HG03095 (cell line): ENCODE measurements around the gene PIK3R1.

Experiments
- ATAC-seq: cut with Tn5 transposase; IDR thresholded peaks from one replicate; pipeline ENCODE4 v1.9.1; 2021; ENCODE audit warnings: moderate library complexity; ENCODE audit not compliant: unreplicated experiment

PIK3R1 gene

GRCh38 chr5:68319706-68320412 lies 104.3 kb downstream of the PIK3R1 start:
- ATAC-seq = no peak

DNA sequence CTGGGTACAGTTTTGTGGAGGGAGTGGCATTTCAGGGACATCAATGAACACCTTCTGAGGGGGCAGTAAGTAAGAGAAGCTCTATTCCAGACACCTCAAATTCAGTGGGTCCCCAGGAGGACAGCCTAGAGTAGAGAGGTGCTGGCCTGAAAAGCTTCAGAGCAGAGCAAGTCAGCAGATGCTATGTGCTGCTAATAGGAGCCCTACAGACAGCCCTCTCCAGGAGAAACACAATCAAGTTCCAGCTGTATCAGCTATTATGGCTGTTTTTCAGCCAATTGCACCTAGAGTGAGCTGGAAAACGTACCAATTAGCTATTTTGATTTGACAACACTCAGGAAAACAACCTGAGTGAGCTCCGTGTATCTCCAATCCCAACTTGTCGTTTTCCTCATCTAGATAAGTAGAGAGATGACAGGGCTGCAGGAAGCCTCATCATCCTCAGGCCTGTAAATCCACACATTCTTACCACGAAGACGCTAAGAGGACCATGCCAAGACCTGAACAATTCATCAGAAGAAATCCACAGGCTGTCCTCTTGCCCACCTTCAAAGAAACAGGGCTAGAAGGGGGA lies 104.9 kb downstream of the PIK3R1 start:
- ATAC-seq = no peak

GRCh38 chr5:68325065-68325580 lies 109.6 kb downstream of the PIK3R1 start:
- ATAC-seq = no peak

- no peak for ATAC-seq
Measured at GRCh38 chr5:68329554-68330255, 114.1 kb downstream of the PIK3R1 start.

- no peak for ATAC-seq
Measured at GRCh38 chr5:68330574-68330973, 115.0 kb downstream of the PIK3R1 start.

- no peak for ATAC-seq
Measured at GRCh38 chr5:68331192-68332079, 115.9 kb downstream of the PIK3R1 start.

GRCh38 chr5:68332080-68332451 lies 116.5 kb downstream of the PIK3R1 start:
- no peak for ATAC-seq

DNA sequence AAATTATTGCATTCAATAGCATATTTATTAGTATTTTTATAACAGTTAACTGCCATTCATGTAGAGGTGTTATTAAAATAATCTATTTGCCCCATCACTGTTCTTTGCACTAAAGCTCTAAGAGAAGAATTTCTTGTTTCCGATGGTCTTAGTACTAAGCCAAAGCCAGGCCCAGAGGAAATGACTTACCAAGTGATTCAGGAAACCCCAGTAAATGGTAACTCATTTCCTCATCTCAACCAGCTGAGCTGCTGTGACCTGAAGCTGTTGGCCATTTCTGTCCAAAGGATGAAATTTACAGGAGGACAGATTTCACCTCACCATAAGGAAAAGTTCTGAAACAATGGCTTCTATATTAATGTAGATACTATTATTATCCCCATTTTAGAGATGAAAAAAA lies 117.0 kb downstream of the PIK3R1 start:
- ATAC-seq = no peak

DNA sequence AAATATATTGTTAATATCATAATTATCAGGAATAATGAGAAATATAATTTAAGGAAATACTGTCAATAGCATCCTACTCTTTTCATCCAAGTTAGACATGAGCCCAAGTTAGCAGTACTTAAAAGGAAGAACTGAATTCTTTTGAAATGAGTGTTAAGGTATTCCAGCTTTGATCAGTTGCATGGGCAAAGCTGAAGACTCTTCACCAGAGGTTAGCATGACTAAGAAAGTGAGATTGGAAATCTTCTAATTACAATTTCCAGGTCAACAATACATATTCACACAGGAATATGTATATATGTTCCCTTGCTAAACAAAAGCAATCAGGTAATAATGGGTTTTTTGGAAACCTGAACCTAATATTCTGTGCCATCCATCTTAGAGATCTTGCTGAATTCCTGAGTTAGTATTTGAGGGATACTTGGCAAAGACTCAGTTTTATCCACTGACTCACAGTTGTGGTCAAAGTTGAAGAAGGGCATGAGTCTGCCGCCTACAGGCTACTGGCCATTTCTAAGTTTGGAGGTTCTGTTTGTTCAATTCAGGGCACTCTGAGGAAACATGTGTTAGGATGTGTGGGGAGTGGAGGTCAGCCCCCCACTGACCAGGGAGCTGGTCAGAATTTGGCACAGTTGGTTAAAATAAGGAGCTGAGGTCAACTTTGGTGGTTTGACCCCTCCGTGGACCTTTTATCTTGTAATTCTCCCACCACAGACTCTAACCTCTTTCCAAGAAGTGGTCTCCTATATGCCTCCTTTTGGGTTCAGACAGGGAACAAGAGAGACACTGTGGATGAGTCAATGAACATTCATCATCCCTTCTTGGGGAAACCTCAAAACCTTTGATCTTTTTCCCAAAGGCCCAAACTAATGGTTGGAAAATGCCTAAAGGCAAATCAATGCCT lies 118.3 kb downstream of the PIK3R1 start:
- ATAC-seq = no peak

GRCh38 chr5:68334553-68334886 lies 119.0 kb downstream of the PIK3R1 start:
- no peak for ATAC-seq

DNA sequence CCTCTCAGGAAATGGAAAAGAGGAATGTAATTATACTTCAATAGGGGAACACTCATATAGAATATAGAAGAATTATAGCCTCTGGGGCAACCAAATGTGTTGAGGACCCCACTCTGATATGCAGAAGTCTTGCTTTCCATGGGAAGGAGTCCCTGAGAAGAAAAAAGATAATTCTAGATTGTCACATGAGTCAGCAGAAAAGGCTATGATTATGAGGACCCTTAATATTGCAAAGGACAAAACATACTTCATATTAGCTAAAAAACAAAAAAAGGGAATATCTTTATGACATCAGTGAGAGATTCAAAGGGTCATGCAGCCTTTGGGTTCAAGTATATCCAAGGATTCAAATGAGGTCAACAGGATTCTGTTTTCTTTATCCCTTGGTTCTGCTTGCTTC lies 119.5 kb downstream of the PIK3R1 start:
- ATAC-seq = no peak

- no peak for ATAC-seq
Measured at GRCh38 chr5:68336200-68336599, 120.6 kb downstream of the PIK3R1 start.

DNA sequence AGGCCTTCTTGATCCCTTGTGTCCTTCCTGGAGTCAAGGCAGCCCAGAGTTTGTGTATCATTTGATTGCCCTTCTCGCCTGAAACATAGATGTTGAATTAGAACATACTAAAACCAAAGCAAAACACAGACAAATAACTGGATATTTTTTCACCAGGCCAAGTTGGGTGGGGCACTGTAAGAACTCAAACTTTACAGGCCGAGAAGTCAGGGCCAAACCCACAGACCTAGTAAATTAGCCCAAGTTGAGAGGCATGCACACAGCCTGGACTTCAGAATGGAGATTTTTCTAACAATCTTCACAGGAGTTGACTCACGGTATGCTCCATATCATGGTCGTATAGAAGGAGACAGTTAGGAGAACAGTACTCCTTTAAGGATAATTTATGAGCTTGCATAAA lies 121.7 kb downstream of the PIK3R1 start:
- ATAC-seq = no peak

GRCh38 chr5:68339921-68340321 lies 124.4 kb downstream of the PIK3R1 start:
- no peak for ATAC-seq

DNA sequence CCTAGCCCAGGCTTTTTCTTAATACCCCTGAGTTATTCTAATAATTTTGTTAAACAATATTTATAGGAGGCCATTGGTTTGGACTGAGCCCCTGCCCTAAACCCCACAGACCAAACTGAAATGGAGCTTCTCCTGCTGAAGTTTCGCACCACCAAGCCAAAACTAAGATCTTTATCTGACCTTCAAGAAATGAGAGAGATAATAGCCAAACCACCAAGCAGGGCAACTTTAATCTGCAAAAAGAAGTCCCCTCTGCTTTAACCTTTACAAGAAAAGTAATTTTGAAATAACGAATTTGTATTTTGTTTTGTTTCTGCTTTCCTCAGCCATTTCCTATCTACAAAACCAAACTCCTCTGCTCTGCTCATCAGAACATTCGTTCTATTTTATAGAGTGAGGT lies 125.5 kb downstream of the PIK3R1 start:
- no peak for ATAC-seq

GRCh38 chr5:68342693-68343092 lies 127.1 kb downstream of the PIK3R1 start:
- ATAC-seq = no peak

- peak; percentile 72 for ATAC-seq
Measured at GRCh38 chr5:68343421-68343826, 127.9 kb downstream of the PIK3R1 start.

- ATAC-seq = no peak
Measured at GRCh38 chr5:68344447-68345111, 129.0 kb downstream of the PIK3R1 start.

- ATAC-seq = no peak
Measured at GRCh38 chr5:68345171-68345570, 129.6 kb downstream of the PIK3R1 start.

GRCh38 chr5:68345582-68345981 lies 130.0 kb downstream of the PIK3R1 start:
- no peak for ATAC-seq
